HG03571 (cell line): ENCODE results near the gene JAKMIP1.

ENCODE experiments used
- ATAC-seq: cut with Tn5 transposase; IDR thresholded peaks from one replicate; pipeline ENCODE4 v1.9.1; 2021; ENCODE audit not compliant: unreplicated experiment

JAKMIP1 gene

DNA sequence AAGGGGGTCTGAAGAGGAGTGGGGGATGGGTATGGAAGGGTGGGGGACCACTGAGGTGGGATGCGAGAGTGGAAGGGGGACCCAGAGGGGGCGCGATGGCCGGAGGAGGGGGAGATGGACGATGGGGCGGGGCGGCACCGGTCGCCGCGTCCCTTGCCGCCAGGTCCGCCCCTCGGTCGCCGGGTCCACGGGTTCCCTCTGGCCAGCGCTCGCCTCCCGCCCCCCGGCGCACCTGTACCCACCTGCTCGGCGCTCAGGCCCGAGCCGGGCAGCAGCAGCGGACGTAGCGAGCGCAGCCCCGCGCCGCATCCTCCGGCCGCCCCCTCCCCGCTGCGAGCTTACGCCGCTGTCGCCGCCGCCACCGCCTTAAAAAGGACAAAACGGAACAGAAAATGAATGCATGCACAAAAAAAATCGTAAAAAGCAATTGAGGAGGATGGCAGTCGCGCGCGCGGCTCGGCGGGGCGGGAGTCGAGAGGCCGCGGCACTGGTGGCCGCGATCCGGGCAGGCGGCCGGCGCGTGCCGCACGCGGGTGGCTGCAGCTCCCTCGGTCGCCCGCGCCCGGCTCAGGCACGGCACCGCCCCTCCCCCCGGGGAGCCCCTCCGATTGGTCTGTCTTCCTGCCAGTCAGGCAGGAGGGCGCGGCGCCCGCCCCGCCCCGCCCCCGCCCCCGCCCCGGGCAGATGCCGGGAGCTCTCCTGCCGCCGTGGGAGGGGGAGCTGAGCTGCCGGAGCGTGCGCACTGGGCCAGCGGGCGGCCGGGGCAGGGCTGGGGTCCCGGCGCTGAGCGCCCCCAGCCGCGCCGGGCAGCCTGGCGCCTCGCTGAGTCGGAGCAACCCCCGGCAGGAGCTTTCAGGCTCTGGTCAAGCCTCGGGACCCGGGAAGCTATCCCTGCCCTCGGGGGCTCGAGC lies at the start of gene JAKMIP1:
Gene JAKMIP1 (minus strand): TSS at position 539 of the 911 bp plus-strand sequence. CDS start 87,699 bp downstream, outside the sequence.
- peak; percentile 72 for ATAC-seq

DNA sequence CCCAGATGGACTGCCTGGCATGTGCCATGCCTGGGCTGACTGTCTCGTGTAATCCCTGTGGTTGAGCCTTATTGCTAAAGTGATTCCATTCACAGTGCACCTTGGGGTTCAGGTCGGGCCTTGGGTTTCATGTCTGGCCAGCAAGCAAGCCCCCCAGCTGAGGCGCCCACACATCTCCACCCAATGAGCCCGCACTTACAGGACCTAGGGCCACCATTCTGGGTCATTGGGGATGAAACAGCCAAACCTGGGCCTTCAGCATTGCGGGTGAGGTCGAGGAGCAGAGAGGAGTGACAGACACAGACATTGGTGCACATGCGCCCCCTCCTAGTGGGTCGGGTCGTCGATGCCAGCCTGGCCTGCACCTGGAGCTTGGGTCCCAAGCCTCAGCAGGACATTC lies 48.0 kb upstream of the JAKMIP1 start:
- ATAC-seq = no peak

DNA sequence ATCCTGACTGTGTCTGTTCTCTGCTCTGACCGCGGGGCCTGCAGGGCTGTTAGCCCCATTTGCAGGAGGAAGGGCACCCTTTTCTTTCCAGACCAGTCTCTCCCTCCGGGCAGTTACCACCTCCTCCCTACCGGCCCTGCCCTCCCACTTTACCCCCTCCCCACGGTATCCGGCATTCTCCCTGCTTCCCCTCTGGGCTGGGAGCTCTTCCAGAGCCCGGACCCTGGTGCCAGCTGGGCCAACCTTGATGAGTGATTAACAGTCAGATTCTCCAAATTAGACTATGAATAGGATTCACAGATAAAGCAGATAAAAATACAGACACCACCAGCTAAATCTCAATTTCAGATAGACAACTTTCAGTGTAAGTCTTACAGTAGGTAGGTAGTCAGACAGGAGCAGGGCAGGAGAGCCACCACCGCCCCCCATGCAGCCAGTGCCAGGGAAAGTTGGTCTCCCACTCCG lies 45.9 kb upstream of the JAKMIP1 start:
- no peak for ATAC-seq

DNA sequence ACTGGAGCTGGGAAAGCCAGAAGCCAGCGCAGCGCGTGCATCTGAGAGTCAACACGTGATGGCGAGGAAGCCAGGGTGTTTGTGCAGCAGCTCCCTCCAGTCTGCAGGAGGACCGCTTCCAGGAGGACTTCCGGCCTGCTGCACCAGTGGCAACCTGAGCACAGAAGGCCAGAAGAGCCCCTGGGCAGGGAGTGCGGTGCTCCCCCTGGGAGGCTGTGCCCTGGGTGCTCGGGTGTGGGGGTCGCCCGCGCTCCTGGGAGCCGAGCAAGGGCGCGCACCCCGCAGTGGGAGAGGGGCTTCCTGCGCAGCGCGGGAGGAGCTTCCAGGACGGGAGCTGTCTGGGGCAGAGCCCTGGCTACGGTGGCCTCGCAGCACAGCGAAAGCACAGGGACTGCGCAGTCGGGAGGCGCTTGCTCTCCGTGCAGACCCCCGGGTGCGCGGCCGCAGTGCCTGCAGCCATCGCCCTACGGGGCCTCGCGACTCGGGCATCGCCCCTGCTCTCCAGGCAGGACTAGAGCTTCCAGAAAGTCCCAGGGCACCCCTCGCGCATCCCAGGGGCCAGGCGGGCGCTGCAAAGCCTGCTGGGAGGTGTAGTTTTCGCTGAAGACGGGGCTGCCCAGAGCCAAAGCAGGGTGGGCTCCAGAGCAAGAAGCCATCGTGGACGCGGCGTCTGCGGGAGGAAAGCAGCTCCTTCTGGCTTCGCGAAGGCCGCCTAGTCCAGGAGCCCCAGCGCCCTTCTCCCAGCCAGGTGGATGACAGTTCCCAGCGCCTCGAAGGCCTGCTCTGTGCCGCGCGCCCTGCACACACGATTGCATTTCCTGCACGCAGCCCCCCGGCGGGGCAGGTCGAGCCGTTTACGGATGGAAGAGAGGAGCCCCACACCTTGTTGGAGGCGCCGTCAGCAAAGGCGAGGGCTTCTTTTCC lies 45.2 kb upstream of the JAKMIP1 start:
- ATAC-seq = no peak

DNA sequence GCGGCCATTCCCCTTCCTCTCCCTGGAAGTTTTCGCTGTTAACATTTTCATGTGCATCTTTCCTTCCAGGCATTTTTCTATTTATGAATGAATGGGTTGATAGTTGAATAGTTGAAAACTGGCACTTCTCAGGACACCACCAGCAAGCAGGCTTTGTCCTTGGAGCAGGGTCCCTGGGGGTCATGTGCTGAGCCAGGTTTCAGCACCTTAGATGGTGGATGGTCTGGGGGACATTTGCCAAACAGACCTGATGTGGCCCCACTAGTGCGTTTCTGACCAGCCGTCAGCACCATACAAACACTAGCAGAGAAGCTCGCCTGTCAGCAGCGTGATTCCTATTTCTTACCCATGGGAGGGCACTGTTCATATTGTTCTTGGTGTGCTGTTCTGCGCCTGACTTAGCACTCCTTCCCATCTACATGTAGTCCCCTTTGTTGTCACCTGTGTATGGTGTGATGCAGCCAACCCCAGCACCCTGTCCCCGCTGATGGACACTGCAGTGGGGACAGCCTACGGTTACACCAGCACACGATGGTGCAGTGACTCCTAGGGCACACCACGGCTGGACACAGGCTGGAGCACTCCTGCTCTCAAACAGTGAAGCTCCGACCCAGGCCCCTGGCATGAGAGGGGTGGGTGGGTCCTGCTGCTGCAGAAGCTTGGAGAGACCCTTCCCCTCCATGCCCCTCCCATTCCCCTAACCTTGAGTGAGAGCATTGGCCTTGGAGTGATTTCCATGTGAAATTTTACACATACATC lies 42.1 kb upstream of the JAKMIP1 start:
- ATAC-seq = no peak

DNA sequence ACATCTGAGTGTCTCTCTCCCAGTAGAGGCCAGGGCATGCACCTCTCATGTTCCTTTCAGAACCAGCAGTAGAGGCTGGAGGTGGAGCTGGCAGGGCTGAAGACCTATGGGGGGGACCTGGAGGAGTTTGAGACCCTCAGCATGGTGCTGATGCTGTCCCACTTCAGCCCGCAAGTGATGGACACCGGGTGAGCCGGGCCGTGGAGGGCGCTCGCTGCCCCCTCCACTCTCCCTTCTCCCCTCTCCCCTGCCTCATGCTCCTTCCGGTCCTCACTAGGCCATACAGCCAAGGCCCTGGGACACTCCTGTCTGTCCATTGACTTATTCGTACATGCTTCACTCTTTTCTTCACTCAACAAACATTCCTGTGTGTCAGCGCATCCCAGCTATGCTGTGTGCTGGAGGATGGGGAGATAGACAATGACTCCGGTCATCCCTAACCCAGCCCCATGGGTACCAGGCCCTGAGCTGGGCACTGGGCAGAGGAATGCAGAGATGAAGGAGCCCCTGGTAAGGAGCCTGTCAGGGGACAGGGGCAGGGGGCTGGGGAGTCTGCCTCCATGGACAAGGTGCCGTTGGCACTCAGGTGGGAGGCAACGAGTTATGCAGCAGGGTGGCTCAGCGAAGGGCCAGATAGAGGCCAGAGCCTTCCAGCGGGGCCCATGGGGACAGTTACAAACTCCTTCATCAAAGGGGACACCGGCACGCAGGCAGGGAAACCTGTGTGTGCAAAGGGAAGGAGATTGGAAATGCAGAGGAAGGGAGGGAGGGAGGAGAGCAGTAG lies 40.9 kb upstream of the JAKMIP1 start:
- no peak for ATAC-seq

DNA sequence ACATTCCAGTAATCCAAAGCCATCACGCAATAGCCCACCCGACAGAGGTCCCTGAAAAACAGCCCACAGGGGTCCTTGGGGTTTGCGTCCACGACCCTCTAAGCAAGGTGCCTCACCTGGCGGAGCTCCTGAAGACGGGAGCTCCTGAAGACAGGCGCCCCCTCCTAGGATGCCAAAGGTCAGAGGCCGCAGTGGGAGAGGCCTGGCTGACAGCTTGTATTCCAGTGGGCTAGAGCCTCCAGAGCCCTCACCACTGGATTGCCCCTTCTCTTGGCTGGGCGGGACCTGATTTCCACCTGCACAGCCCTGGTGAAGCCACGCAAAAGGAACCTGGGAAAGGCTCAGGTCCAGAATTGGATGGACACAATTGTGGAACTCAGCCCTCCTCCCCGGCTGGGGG lies 39.6 kb upstream of the JAKMIP1 start:
- no peak for ATAC-seq

DNA sequence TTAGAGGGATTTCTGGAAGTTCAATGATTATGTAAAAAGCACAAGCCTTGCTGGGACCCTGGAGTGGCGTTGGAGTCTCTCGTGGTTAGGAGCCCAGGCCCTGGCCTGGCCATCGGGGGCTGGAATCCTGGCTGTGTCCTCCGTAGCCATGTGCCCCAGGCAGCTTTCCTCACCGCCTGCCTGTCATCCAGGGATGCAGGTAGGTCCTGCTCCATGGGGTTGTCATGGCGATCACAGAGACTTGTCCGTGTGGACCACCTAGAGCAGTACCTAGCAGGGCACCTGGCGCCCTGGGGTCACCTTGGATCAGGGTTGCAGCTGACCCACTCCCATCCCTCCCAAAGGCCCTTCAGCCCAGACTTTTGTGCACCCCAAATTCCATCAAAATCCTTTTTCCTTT lies 39.1 kb upstream of the JAKMIP1 start:
- ATAC-seq = no peak

DNA sequence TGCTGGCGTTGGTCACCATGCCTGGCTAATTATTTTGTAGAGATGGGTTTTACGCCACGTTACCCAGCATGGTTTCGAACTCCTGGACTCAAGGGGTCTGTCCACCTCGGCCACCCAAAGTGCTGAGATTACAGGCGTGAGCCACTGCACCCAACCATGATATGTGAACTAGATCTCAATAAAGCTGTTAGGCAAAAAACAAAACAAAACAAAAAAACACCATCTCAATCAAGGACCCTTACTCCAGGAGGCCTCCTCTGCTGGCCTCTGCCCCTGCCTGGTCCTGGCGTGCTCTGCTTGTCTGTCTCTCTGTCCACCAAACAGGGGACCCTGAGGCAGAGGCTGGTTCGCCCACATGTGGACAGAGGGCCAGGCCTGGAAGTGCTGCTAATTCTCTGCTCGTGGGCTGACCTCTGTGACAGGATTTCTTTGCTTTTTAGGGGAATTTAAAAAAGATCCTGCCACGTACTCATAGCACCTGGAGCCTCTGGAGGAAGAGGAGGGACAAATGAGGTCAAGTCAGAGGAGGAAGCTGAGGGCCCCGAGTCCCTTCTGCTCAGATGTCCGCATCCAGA lies 36.6 kb upstream of the JAKMIP1 start:
- no peak for ATAC-seq

DNA sequence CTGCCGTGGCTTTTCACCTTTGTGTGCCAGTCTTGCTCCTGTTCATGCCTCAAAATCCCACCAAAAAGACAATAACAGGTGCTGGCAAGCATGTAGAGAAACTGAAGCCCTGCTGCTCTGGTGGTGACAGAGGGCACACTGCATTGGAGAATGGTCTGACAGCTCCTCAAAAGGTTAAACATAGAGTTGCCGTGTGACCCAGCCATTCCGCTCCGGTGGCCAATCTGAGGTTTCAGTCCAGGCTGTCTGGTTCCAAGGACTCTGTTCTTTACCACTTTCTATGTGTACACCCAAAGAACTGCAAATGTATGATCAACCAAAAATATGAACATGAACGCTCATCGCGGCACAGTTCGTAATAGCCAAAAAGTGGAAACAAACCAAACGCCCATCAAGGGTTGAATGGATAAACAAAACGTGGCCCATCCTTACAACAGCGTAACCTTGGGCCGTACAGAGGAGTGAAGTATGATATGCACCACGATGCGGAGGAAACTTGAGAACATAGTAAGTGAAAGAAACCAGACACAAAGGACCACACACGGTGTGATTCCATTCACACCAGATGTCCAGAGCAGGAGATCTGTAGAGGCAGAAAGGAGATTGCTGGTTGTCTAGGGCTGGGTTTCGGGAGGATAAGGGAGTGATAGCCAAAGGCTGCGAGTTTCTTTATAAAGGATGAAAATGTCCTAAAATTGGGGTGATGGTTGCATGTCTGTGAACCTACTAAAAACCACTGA lies 35.7 kb upstream of the JAKMIP1 start:
- ATAC-seq = no peak

DNA sequence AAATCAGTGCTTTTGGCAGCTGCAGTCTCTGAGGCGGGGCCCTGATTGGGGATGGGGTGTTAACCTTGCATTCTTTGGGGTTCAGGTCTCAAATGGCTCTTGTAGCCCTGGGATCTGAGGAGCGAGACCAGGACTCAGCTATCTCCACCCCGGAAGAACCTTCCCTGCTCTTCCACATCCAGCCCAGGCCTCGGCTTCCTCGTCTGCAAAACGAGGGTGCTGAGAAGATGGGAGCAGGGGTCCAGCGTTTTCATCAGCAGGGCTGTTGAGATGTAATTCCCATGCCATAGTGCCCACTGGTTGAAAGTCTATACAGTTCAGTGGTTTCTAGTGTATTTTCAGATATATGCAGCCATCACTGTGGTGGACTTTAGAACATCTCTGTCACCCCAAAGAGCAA lies 34.7 kb upstream of the JAKMIP1 start:
- no peak for ATAC-seq

DNA sequence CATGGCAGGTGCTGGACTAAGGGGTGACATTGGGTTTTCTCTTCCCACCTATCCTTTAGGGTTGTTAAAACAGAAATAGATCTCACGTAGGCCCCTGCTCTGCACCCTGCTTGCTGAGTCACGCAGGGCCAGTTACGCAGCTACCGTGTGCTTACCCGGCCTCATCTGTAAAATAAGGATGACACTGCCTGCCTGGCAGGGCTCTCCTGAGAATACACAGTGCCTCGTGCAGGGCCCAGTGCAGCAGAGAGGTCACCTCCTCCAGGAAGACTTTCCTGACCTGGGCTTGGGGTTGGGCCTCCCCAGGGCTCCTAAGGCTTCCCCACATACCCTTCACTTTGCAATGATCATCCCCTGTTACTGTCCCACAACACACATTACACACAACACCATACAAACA lies 33.6 kb upstream of the JAKMIP1 start:
- no peak for ATAC-seq

DNA sequence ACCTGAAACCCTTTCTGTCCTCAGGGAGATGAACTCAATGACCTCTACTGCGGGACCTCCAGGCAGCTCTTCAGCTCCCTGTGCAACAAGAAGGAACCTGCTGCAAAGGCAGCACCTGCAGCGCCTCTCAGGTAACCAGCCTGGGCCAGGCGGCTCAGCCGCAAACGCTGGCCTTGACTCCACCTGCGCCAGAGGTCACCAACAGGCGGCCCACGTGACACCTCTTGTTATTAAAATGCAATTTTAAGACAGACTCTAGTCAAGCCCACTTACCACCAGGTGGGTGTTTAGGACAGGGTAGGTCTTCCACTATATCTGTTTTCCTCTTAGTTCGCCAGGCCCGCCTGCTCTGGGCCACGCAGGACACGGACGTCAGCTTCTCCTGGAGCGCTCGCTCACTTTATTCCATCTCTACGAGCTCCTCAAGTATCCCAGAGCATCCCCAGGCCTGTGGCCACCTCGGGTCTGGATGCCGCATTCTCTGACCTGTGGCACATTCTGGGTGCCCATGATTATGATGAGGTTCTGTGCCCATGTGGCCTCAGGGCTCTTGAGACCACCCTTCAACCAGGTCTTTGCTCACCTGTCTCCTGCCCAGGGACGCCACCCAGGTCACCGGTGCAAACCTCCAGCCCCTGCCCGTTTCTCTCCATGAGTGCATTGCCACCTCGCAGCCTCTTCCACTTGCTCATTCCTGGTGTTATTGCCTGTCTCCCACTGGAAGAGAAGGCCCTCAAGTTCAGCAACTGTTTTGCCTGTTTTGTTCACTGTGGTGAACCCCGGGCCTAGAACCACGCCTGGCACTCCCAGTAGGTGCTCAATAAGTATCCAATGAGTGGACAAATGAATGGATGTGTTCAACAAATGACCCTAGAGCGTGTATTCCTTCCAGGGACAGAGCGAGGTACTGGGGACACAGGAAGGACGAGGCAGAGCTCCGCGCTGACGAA lies 32.8 kb upstream of the JAKMIP1 start:
- no peak for ATAC-seq

DNA sequence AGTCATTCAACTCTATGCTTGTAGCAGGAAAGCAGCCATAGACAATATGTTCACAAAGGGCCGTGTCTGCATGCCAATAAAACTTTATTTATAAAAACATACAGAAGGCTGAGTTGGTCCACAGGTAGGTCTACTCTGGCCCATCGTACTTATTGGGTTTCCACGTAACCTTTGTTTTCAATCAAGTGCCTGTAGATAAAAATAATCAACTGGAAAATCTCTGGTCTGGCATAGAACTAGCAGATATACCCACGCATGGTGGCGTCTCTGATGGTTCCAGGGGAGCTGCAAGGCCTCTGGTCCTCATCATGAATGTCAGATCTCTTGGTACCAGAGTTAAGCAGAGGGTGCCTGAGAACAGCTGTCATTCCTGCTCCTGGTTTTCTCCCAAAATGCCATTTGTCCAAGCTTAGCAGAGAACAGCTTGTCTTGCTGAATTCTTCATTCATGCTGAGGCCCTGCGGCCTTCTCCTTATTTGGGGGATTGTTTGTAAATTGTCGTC lies 31.4 kb upstream of the JAKMIP1 start:
- ATAC-seq = no peak

DNA sequence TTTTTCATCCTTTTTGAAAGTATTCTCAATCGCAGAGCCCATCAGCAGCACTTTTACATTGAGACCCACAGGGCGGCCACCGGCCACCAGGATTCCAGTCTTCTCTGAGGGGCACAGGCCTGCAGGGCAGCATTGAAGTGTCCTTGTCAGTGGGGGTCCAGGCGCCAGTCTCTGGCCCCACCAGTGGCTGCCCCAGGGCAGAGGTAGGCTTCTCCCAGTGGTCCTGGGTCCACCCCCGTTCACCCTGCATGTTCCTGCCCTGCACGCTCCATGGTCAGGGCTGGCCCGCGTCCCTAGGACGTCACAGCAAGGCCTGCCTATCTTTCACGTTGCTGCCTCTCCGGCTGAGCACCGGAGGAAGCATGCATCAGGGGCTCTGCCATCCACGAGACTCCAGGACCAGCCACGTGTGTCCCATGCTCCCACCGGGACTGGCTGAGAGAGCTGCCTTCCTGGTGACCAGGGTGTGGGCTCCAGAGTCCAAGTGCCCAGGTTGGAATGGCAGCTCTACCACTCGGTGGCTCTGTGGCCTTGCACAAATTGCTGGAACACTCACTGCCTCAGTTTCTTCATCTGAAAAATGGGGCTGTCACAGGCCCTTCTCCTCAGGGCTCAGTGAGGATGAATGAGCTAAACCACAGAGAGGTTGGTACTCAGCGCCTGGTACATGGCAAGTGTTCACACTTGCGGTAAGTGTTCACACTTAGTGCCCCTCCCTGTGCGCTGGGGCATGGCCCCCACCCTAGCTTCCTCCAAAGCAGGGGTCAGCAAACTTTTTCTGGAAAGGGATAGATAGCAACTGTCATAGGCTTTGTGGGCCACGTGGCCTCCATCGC lies 30.7 kb upstream of the JAKMIP1 start:
- no peak for ATAC-seq

DNA sequence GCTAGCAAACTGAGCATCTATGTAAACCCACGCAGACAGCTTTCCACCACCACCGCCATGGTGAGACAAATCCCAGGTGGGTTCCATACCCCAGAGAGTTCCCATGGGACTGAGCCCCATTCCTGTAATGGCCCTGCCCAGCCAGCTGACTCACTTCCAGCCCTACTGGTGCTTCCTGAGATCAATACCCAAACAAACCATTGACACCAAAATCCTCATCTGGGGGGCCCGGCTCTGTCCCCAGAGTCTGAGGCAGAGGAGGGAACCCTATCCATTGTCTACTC lies 30.1 kb upstream of the JAKMIP1 start:
- ATAC-seq = no peak
